ENCODE measurements around the gene GCA. TPM values are rescaled to one million over a fixed set of nuclear protein-coding genes. Genes with fewer than 3 reads are reported as not detected.

The GCA gene
- total and polyA plus RNA-seq, 2 of the 4 experiments (the other 2 are of a cell fraction) = 2.2 to 3.6 TPM

Other genes with a start within 250 kb of the GCA start
- not detected in 2 replicates for gene GCG, start 191.9 kb upstream of the GCA start, total RNA-seq (2012; rRNA removed)
- gene GCG, start 191.9 kb upstream of the GCA start, polyA plus RNA-seq (2012; rRNA removed) = not detected in 2 replicates
- 71.0 and 93.9 TPM in 2 replicates for gene FAP, start 100.7 kb upstream of the GCA start, total RNA-seq (2012; rRNA removed)
- 74.1 and 95.0 TPM in 2 replicates for gene FAP, start 100.7 kb upstream of the GCA start, polyA plus RNA-seq (2012; rRNA removed)
- 1.4 and 2.2 TPM in 2 replicates for gene IFIH1, start 25.4 kb upstream of the GCA start, total RNA-seq (2012; rRNA removed)
- 0.76 and 1.3 TPM in 2 replicates for gene IFIH1, start 25.4 kb upstream of the GCA start, polyA plus RNA-seq (2012; rRNA removed)

Measured in IMR-90 (cell line).